KBM-7 (cell line): Measurements from ENCODE around the gene MYO1D.
"Not testable (repeated sequence)": the region's sequence is repeated elsewhere in the genome, so short reads cannot be mapped to it uniquely, and the experiment has no call there.

ENCODE experiments used
- DNase-seq: peaks from one replicate; pipeline ENCODE4 v3.0.0-alpha.2; 2015
- in situ Hi-C: fragments of 300-500 bp; cut with MboI; formaldehyde crosslinking; loops from 2 replicates; pipeline ENCODE4 v1.14.3; 2020; ENCODE audit warnings: low sequenced_read_pairs, low pct_unique_long_range_greater_than_20kb, mixed read lengths

MYO1D gene

DNA sequence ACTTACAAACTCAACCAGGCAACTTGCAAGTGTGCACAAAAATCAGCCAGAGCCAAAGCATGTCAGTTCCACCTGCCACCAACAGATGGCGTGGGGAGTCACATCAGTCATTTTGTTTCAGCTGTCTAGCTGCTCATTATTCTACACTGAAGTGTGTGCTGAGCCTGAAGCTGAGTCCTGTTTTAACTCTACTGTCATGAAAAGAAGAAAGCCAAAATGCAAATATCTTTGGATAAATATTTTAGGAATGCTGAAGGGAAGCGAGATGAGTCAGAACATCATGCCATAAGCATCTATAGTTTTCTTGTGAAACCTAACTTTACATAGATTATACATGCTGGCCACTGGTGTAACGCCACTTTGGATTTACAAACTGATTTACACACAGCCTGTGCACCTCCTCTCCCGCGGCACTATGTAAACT lies 217.5 kb downstream of the MYO1D start:
- DNase-seq = peak; percentile 82
- in situ Hi-C loops = no loop called here

DNA sequence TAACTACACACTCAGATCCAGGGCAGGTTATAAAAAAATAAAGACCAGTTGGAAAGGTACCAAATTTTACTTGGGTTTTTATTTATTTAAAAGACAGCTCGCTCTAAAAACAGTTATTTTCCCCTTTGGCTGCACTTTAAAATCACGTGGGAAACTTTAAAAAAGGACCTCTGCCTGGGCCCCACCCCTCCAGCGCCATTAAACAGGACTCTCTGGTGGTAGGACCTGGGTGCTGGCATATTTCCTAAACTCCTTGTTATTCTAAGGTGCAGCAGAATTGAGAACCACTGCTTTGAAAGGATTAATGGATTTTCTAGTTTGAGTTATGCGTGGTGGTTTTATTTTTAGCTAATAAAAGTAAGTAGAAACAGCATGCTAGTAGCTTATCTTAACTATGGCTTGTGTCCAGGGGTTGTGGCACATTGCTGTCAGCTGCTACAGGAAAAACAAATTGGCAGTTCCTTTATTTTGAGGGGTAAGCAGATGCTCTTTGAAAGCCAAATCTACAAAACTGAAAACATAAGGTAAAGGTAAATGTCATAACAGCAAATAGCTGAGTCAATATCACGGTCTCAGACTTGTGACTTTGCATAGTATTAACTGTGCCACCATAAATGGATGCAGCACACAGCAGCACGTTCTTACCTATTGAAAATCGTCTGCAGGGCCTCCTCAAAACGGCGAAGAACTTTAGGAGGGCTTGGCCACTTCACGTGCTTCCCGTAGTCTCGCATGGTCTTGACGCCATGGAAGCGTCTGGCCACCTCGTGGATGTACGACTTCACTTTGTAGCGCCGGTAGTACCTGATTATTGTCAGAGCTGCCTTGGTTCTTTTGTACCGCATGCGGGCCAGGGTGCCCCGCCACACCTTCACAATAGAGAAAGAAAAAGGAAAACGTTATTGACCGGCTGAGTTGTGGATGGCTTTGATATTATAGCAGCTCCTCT lies 218.2 kb downstream of the MYO1D start:
- no peak for DNase-seq
- in situ Hi-C loops = no loop called here

DNA sequence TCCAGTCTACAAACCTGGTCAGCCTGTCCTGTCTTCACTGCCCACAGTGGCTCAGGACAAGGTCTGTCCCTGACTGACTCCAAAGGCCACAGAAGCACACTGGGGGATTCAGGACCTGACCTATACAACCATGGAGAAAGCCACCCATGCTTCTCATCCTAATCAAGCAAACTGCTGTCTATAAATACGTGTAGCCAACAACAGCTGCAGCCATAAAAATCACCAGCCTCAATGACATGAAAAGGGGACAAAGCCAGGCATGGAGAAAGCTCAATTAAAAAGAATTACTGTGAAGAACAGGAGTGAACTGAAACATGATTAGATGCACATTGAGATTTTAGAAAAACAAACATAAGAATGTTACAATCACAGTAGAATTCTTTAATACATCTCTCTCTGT lies 220.0 kb downstream of the MYO1D start:
- in situ Hi-C loops = no loop called here

DNA sequence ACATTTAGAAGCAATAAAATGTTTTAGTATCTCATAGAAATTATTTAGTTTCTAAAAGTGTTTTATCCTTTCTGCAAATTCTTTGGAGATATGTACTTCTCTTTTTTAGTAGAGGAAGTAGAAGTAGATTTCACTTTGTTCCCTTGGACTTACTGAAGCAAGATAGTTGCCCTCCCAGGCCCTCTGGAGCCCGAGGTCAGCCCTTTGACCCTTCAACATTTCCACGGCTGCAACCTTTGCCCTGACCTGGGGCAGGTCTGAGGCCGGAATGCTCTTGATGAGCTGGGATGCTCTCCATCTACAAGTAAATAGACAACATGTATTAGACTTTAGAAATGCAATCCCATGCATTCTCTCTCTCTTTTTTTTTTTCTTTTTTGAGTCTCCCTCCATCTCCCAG lies 222.6 kb downstream of the MYO1D start:
- no peak for DNase-seq
- in situ Hi-C loops = no loop called here

More for the DNA sequence above, 220.0 kb downstream of the MYO1D start:
- no peak for DNase-seq

DNA sequence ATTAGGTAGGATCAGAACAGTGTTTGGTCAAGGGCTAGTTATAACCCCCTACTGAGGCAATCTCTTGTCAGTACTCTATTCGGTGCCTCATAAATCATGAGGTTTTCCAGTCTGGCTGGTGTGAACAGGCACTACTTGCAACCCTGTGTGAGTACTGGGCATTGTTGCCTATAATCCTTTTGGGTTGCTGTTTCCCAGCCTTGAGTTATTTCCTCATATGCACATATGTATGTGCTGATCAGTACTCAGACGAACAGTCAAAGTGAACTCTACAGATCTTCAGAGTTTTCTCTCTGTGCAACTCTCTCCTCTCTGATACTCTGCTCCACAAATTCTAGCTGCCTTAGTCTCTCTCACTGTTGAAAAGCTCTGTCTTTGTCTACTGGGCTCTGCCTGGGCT lies 225.8 kb downstream of the MYO1D start:
- no peak for DNase-seq
- in situ Hi-C loops = no loop called here

DNA sequence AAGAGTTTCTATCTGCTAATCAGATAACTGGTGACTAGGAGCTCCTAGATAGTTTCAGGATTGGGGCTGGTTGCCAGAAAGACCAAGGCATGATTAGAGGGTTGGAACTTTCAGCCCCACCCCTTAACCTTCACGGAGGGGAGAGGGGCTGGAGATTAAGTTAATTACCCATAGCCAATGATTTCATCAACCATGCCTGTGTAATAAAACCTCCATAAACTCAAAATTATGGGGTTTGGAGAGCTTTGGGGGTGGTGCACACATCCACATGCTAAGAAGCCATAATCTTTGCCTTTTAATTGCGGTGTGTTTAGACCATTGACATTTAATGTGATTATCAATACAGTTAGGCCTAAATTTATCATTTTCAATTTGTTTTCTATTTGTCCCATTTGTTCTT lies 228.5 kb downstream of the MYO1D start:
- in situ Hi-C loops = no loop called here
- no peak for DNase-seq

DNA sequence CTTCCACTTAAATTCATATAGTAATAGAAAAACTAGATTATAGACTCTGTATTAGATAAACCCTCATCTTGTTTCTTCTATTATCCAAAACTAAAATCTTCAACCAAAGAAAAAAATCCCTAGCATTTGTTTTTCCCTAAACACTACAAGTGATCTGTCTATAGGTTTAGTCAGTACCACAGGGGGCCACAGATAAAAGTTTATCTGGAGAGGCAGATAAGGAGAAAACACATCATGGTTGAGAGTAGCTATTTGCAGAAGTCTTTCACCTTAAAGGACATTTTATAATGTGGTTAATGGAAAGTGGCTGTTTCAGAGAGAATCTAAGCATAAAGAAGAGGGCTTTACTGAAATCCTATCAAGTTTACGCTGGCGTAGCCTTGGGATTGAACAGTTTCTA lies 230.0 kb downstream of the MYO1D start:
- in situ Hi-C loops = no loop called here
- DNase-seq = no peak

DNA sequence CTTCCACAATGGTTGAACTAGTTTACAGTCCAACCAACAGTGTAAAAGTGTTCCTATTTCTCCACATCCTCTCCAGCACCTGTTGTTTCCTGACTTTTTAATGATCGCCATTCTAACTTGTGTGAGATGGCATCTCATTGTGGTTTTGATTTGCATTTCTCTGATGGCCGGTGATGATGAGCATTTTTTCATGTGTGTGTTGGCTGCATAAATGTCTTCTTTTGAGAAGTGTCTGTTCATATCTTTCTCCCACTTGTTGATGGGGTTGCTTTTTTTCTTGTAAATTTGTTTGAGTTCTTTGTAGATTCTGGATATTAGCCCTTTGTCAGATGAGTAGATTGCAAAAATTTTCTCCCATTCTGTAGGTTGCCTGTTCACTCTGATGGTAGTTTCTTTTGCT lies 235.4 kb downstream of the MYO1D start:
- DNase-seq, in situ Hi-C loops: not testable (repeated sequence)

DNA sequence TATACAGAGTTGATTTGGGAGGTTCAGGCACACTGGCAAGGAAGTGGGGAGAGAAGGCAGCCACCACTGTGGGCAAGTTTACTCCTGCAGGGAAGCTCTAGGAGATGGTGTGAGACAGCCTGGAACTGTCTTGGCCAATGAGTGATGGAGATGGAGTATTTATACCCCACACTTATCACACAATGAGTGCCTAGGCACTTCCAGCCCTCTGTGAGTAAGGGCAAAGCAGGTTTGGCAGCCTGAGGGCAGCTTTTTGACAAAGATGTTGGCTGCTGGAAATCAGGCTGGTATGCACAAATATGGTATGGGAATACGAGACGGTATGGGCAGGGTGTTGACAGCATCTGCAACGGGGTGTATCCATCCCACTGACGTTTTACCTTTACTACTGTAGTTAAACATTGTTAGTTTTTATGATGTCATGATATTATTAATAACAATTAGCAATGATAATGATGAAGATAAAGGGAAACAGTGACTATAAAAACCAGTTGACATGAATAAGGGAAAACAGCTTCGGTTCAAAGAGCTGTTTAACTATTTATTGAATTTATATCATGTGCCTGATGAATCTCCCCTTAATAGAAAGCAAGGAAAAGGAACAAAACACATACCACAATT lies 240.2 kb downstream of the MYO1D start:
- in situ Hi-C loops = no loop called here
- DNase-seq = no peak

DNA sequence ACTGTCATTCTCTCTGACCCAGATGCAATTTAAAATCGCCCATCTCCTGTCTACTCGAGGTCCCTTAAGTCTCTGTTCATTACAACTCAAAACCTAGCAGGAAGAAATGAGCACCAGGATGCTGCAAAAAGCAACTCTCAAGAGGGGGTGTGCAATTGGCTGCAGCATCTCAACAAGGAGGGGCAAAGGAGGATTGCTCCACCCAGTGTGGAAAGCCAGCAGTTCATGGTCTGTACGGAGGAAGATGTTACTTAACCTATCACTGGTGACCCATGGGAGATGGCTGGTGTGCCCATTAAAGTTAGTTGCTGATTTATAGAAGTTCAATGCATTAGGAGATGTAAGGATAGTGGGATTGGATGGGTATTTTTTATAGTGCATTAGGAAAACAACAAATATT lies 242.8 kb downstream of the MYO1D start:
- in situ Hi-C loops = no loop called here

DNA sequence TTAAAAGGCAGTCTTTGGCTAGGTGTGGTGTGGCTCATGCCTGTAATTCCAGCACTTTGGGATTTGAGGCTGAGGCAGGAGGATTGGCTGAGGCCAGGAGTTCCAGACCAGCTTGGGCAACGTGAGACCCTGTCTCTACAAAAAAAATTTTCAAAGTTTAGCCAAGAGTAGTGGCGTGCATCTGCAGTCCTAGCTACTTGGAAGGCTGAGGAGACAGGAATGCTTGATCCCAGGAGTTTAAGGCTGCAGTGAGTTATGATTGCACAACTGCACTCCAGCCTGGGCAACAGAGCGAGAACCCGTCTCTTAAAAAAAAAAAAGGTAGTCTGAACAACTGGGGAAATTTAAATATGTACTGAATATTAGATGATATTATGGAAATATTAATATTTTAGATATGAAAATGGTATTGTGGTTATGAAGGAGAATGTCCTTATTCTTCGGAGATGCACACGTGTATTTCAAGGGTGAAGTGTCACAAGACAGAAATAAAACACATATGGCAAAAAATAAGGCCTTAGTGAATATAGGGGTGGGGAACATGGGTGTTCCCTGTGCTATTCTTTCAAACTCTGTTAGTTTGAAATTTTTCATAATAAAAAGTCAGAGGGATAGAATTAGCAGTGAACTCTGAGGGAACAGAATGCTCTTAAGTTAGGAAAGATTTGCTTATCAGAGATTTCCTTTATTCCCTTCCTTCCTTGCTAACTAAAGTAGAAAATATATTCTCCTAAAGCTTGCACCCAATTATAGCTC lies 245.4 kb downstream of the MYO1D start:
- in situ Hi-C loops = no loop called here
- no peak for DNase-seq

More for the DNA sequence above, 242.8 kb downstream of the MYO1D start:
- no peak for DNase-seq

DNA sequence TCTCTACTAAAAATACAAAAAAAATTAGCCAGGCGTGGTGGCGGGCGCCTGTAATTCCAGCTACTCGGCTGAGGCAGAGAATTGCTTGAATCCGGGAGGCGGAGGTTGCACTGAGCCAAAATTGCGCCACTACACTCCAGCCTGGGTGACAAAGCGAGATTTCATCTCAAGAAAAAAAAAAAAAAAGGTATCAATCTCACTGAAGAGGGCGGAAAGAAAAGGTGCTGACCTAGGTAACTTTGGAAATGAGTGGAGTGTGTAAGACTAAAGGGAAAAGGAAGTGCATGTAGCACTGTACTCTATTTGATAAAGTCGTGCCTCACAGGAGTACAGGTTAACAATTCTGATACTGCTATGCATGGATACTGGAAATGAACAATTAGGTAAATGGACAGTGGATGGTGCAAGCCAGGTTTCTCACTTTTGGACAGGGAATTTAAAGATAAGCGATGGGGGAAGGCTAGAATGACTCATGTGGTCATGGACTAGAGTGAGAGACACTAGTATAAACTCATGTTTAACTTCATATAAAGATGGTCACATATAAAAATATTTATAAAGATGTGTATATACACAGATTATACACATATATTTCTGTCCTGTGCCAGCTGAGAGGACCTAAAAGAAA lies 247.2 kb downstream of the MYO1D start:
- in situ Hi-C loops = no loop called here
- no peak for DNase-seq

DNA sequence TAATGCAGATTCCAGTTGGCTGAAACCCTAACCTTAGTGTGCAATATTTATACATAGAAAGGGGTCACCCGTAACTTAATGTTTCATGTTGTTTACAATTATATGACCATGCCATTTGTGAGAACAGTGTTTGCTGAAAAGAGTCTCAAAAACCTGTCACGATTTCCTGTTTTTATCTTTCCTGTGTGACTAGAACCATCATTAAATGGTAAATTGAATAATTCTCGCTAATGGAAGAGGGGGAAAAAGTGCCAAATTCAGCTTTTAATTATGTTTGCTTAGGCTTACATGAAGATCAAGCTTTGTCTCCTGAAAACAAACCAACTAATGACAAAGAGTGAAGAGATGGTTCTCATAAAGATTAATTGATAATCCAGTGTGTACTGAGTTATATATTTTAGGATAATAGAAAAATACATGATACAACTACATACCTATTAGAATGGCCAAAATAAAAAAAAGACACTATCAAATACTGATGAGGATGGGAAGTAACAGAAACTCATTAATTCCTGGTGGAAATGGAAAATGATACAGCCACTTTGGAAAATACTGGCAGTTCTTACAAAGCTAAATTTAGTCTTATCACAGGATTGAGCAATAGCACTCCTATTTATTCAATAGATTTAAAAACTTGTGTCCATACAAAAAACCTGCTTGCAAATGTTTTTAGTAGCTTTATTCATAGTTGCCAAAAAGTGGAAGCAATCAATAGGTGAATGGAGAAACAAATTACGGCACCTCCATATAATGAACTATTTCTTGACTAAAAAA lies 248.5 kb downstream of the MYO1D start:
- in situ Hi-C loops = no loop called here

DNA sequence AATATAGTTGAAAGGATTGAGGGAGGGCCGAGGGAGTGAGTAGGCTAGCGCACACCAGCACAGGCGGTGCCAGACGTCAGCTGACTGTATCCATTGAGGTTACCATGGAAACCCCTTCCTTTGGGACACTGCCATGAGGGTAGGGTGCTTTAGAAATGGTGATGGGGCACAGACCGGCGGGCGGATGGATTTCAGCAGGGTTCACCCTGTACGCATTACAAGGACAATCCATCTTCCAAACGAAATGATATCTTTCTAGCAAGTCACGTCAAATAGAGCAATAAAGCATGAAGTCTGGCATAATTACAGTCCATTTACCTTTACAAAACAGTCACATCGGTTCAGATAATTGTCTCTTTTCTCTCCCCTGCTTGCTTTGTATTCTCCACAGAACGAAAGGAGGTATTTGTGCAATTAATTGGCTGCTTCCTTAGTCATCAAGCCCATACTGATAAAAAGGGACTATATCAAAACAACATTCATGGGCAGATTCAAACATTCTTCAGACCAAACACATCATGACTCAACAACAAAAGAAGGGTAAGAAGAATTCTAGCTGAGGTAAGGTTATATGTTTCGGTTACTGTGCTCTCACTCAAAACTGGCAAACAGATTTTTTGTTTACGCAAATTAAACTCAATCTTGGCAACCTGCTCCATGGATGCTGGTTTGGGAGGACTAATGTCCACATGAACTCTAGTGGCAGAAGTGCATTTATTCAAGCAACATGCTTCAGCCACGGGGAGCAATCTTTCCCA lies 249.5 kb downstream of the MYO1D start:
- DNase-seq = no peak
- in situ Hi-C loops = no loop called here

More for the DNA sequence above, 248.5 kb downstream of the MYO1D start:
- no peak for DNase-seq

DNA sequence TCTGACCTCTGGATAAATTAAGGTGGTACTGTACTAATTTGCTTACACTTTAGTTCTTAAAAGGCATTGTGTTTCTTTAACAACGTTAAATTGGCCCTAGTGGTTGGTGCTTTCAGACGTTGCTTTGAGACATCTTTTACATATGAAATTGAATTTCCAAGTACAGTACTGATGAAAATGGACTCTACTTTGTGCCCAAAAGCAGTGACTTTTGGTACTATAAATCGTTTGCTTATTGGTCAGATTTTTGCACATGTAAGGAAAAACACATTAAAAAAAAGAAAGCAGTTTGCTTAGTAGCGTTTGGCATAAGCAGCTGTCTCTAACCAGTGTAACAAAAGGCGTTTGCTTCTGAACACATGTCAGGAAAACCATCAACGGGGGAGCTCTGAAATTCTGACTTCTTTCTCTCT lies 250.5 kb downstream of the MYO1D start:
- in situ Hi-C loops = no loop called here
- no peak for DNase-seq

DNA sequence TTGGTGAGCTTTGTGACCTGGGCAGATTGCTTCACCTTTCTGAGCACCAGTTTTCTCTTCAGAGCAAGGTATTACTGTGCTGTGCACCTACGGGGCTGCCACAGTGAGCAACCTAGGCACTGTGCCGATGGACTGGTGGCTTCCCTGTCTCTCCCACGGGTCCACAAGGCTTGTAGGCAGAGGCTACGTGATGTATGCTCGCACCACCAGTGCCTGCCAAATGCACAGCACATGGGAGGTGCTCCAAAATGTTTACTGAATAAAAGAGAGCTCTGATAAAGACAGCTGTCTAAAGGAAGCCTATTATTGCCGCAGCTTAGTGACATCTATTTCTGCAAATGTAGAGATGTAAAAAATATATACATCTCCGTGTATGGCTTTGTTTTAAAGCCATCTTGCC lies 251.0 kb downstream of the MYO1D start:
- in situ Hi-C loops = no loop called here
- no peak for DNase-seq

DNA sequence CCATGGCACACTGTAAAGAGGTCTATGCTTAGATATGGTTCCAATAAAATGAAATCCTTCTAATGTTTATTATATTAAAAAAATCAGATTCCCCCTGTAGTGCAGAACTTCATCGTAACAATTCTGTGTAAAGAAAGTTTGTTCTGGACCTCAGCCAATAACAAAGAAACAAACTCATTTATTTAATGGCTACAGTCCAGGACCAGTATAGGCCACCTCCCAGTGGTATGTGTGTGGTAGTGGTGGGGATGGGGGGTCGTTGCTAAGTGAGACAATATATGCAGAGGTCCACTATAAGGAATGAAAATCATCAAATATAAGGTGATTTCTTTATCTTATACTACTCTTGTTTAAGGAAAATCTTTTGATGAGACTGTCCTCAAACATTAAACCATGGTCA lies 253.7 kb downstream of the MYO1D start:
- in situ Hi-C loops = no loop called here
- DNase-seq = no peak

DNA sequence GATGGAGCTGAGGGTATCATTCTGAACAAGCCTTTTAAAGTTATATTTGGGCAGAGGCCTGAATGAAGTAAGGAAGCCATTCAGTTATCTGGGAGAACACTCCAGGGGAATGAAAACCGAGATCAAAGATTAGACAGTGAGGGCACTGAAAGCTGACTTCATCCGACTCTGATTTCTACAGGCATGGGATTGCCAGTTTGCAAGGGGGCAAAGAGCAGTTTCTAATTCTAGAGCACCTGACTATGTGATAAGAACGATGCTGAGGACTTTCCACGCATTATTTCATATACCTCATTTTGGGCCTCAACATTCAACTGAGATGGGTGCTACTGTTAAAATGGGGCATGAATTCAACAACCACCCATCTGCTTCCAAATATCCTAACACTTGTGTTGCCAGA lies 254.4 kb downstream of the MYO1D start:
- in situ Hi-C loops = no loop called here

More for the DNA sequence above, 254.4 kb downstream of the MYO1D start:
- DNase-seq = no peak
